ENCODE results near the gene CDK7.
"Not testable (repeated sequence)": the region's sequence is repeated elsewhere in the genome, so short reads cannot be mapped to it uniquely, and the experiment has no call there.

Gene CDK7

GRCh38 chr5:69237877-69238276 is 3.2 kb downstream of the CDK7 start:
- DNase-seq = no peak

DNA sequence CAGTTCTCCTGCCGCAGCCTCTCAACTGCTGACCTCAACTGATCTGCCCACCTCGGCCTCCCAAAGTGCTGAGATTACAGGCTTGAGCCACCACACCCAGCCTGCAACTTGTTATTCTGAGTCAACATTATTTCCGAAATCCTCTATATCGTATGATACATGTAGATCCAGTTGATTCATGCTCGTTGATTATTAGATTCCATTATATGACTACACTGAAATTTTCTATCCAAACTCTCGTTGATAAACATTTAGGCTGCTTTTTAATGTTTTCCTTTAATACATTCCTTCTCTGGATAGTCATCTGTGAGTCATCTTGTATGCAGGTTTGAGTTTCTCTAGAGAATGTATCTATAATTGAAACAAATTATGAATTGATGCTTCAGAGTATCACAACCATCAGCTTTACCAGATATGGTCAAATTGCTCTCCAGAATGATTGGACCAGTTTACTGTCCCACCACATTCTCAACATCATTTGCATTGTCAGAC is 4.1 kb downstream of the CDK7 start:
- no peak for DNase-seq

- DNase-seq = no peak
These were observed 7.7 kb downstream of the CDK7 start for GRCh38 chr5:69242215-69242927.

DNA sequence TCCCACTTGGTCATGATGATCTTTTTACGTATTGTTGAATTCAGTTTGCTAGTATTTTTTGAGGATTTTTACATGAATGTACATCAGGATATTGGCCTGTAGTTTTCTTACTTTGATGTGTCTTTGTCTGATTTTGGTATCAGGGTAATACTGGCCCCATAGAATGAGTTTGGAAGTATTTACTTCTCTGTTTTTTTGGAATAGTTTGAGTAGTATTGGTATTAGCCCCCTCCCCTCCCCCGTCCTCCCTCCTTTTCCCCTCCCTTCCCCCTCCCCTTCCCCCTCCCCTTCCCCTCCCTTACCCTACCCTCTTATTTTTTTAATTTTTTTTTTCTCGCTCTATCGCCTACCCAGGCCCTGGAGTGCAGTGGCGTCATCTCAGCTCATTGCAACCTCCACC is 10.3 kb downstream of the CDK7 start:
- DNase-seq = no peak

- no peak for DNase-seq
These were observed 13.3 kb downstream of the CDK7 start for GRCh38 chr5:69248019-69248418.

- DNase-seq = no peak
These were observed 15.9 kb downstream of the CDK7 start for GRCh38 chr5:69250593-69250992.

DNA sequence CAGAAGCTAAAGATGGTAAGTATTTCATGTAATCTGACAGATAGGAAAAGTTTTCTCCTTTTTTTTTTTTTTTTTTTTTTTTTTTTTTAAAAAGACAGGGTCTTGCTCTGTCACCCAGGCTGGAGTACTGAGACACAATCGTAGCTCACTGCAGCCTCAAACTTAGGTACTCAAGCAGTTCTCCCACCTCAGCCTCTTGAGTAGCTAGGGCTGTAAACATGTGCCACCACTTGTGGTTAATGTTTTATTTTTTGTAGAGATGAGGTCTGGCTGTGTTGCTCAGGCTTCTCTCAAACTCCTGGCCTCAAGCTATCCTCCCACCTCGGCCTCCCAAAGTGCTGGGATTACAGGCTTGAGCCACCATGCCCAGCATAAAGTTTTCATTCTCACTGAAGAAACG is 17.8 kb downstream of the CDK7 start:
- DNase-seq = no peak

DNA sequence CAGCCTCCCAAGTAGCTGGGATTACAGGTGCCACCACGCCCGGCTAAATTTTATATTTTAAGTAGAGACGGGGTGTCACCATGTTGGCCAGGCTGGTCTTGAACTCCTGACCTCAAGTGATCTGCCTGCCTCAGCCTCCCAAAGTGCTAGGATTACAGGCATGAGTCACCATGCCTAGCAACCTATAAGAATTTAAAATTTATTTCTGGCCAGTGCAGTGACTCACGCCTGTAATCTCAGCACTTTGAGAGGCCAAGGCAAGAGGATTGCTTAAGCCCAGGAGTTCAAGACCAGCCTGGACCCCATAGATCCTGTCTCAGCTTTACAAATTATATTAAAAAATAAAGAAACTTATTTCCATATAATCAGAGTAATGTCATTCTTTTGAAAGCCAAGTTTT is 21.3 kb downstream of the CDK7 start:
- DNase-seq = not testable (repeated sequence)

- DNase-seq = no peak
These were observed 22.9 kb downstream of the CDK7 start for GRCh38 chr5:69257577-69257976.

DNA sequence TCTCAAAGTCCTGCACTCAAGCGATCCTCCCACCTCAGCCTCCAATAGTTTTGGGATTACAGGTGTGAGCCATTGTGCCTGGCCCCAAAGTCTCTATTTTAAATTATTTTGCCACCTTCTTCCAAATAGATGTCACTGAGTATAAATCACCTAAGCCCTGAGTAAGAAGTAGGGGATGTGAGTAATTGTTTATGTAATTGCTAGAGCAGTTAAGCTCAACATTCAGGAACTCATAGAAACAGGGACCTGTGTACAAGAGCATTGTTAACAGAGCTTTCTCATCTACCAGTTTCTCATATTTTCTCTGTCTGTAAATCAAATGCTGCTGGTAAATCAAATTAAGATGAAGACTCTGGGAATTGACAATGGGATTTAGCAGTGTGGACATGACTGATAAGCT is 26.3 kb downstream of the CDK7 start:
- DNase-seq = no peak

DNA sequence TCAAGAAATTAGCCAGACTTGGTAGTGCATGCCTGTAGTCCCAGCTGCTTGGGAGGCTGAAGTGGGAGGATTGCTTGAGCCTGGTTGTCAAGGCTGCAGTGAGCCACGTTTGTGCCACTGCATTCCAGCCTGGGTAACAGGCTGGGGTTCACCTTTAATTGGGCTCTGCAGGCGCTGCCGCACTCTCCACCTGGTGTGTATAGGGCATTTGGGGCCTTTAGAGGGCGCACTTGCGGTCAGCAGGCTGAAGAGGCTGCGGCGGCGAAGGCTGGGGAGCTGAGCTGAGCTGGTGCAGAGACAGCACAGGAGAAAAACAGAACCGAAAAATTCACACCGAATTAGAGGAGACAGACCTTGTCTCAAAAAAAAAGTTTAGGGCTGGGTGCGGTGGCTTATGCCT is 31.2 kb downstream of the CDK7 start:
- DNase-seq = no peak

DNA sequence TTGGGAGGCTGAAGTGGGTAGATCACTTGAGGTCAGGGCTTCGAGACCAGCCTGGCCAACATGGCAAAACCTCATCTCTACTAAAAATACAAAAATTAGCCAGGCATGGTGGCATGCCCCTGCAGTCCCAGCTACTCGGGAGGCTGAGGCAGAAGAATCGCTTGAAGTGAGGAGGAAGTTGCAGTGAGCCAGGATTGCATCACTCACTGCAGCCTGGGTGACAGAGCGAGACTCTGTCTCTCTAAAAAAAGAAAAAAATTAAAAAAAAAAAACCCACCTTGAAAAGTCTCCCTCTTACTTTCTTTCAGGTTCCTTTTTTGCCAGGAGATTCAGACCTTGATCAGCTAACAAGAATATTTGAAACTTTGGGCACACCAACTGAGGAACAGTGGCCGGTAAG is 34.2 kb downstream of the CDK7 start:
- no peak for DNase-seq

DNA sequence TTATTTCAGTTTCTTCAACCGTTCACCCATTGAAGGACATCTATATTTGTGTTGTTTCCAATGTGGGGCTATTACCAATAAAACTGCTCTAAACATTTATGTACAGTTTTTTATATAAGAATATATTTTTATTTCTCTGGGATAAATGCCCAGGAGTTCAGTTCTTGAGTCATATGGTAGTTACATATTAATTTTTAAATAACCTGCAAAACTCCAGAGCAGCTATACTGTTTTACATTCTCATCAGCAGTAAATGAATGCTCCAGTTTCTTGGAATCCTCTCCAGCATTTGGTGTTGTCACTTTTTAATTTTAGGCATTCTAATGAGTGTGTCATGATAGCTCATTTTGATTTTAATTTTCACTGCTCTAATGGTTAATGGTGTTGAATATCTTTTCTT is 36.2 kb downstream of the CDK7 start:
- no peak for DNase-seq

DNA sequence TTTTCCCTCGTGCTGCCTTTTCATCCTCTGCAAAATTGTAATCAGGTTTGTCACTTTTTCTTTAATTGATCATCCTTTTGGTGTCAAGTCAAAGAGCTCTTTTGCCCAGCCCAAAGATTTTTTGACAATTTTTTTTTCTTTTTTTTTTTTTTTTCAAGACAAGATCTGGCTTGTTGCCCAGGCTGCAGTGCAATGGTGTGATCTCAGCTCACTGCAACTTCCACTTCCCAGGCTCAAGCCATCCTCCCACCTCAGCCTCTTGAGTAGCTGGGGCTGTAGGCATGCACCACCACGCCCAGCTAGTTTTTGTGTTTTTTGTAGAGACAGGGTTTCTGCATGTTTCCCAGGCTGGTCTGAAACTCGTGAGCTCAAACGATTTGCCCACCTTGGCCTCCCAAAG is 36.7 kb downstream of the CDK7 start:
- DNase-seq = no peak

GRCh38 chr5:69275563-69275962 is 40.9 kb downstream of the CDK7 start:
- no peak for DNase-seq

- DNase-seq = no peak
These were observed 41.9 kb downstream of the CDK7 start for GRCh38 chr5:69276422-69277174.

- DNase-seq = no peak
These were observed 44.8 kb downstream of the CDK7 start for GRCh38 chr5:69279517-69279916.

DNA sequence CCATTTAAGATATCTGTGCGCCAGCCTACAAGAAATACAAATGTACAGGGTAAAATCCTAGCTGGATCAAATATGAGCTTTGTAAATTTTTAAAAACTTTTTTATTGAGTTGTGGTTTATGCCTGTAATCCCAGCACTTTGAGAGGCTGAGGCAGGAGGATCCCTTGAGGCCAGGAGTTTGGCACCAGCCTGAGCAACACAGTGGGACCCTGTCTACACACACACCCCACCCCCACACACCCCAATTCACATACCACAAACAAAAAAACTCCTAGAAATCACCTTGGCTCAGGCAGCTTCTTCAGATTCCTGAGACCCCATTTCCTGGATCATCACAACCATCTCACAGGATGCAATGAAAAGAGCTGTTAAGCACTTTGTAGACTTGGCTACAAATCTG is 46.4 kb downstream of the CDK7 start:
- no peak for DNase-seq

DNA sequence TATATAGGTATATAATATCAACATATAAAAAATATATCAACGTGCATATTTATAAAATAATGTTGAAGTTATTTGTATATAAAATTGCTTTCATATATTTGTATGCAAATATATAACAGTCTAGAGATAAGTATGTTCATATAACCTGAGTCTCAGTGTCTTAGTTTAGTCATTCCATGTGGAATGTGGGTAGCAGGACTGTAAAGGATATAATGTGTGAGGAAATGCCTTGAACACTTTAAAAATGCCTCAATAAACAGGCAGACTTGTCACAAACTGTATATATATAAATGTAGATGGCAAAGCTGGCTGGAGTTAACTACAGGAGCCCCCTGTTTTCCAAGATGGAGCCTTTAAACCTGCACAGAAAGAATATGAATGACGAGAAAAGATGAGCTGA is 49.5 kb downstream of the CDK7 start:
- DNase-seq = no peak

GRCh38 chr5:69285448-69286116 is 50.9 kb downstream of the CDK7 start:
- DNase-seq = no peak

GRCh38 chr5:69288069-69288468 is 53.4 kb downstream of the CDK7 start:
- DNase-seq = no peak

GRCh38 chr5:69288688-69289087 is 54.0 kb downstream of the CDK7 start:
- no peak for DNase-seq

DNA sequence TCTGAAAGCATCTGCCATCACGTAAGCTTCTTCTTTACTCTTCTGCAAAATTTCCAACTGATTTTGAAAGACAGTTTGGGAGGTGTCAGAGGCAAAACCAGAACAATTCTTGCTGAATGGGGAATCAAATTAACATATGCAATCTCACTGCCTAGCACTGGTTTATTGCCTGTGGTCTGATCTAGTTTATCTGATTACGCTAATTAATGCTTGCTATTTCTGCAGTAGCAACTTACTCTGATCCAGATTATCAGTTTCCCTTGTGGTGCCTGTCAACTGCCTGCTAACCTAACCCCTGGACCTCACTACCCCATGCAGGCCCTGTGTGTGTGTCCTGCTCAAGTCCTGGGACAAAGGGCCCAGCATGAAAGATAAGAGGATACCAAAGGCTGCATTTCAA is 57.6 kb downstream of the CDK7 start:
- DNase-seq = no peak

GRCh38 chr5:69293882-69294281 is 59.2 kb downstream of the CDK7 start:
- no peak for DNase-seq
